Adipocyte (in vitro differentiated cells): ENCODE measurements around the gene SLC47A2.

Experiments used
- DNase-seq: peaks from one replicate; pipeline ENCODE4 v3.0.0-alpha.2; 2015; ENCODE audit warnings: low read depth
- H3K27me3 ChIP-seq: replicated peaks from 2 replicates; pipeline ENCODE4 v1.7.0; 2013; ENCODE audit warnings: mild to moderate bottlenecking, low read length, moderate library complexity; ENCODE audit not compliant: control insufficient read depth, insufficient read depth
- H3K36me3 ChIP-seq: 2 replicates; pipeline ENCODE4 v1.7.0; 2013; ENCODE audit warnings: low read length, mild to moderate bottlenecking, moderate library complexity; ENCODE audit not compliant: control insufficient read depth, insufficient read depth, severe bottlenecking
- H3K4me1 ChIP-seq: 2 replicates; pipeline ENCODE4 v1.7.0; 2013; ENCODE audit warnings: mild to moderate bottlenecking, low read length, moderate library complexity; ENCODE audit not compliant: control insufficient read depth, insufficient read depth
- H3K4me3 ChIP-seq: 2 replicates; pipeline ENCODE4 v1.7.0; 2013; ENCODE audit warnings: mild to moderate bottlenecking, low read length, moderate library complexity
- H3K9ac ChIP-seq: 2 replicates; pipeline ENCODE4 v1.7.0; 2013; ENCODE audit warnings: mild to moderate bottlenecking, low read length, moderate library complexity
- H3K9me3 ChIP-seq: 2 replicates; pipeline ENCODE4 v1.7.0; 2013; ENCODE audit warnings: mild to moderate bottlenecking, low read length, moderate library complexity; ENCODE audit not compliant: control insufficient read depth

Gene SLC47A2

GRCh38 chr17:19744922-19745757 is 28.8 kb upstream of the SLC47A2 start:
- H3K9me3 ChIP-seq = no peaks in the 10 kb centered on the region
- H3K4me1 ChIP-seq = peaks cover 4% of the 10 kb centered on the region
- peak; percentile 88 for DNase-seq
- no peak overlapping the region for H3K4me3 ChIP-seq
- H3K27me3 ChIP-seq = peaks cover 33% of the 10 kb centered on the region
- H3K9ac ChIP-seq = no peak overlapping the region
- H3K36me3 ChIP-seq = no peaks in the 10 kb centered on the region

DNA sequence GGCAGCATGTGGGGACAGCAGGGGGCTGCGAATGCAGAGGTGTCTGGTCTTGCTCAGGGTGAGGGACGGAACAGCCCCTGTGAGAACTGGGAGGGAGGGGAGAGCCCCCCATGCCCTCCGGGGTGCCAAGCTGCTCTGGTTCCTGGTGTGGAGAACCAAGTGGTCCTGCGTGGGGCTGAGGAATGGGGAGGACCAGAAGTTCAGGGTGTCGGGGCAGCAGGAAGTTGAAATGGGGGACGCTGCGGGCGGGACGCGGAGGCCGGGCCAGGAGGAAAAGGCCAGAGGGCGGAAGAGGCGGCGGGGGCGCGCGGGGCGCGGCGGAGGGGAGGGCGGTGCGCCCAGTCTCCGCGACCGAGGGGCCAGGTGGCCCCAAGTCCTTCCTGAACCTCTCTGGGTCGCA is 28.1 kb upstream of the SLC47A2 start:
- Histone ChIP-seq H3K4me1 (peaks cover 4% of the 10 kb centered on the region), H3K27me3 (peaks cover 29% of the 10 kb centered on the region), H3K36me3 (no peaks in the 10 kb centered on the region), H3K9ac (no peak overlapping the region), H3K9me3 (no peaks in the 10 kb centered on the region), H3K4me3 (no peak overlapping the region)
- DNase-seq = no peak

- Histone ChIP-seq H3K4me3 (no peak overlapping the region), H3K27me3 (peaks cover 24% of the 10 kb centered on the region), H3K4me1 (peaks cover 4% of the 10 kb centered on the region), H3K9me3 (no peaks in the 10 kb centered on the region), H3K9ac (no peak overlapping the region), H3K36me3 (no peaks in the 10 kb centered on the region)
- DNase-seq = no peak
Measured at GRCh38 chr17:19743101-19744100, 27.0 kb upstream of the SLC47A2 start.

GRCh38 chr17:19742495-19742894 is 26.1 kb upstream of the SLC47A2 start:
- no peak overlapping the region for H3K4me3 ChIP-seq
- no peak for DNase-seq
- no peaks in the 10 kb centered on the region for H3K9me3 ChIP-seq
- H3K36me3 ChIP-seq = no peaks in the 10 kb centered on the region
- peaks cover 18% of the 10 kb centered on the region for H3K27me3 ChIP-seq
- no peak overlapping the region for H3K9ac ChIP-seq
- H3K4me1 ChIP-seq = peaks cover 4% of the 10 kb centered on the region

DNA sequence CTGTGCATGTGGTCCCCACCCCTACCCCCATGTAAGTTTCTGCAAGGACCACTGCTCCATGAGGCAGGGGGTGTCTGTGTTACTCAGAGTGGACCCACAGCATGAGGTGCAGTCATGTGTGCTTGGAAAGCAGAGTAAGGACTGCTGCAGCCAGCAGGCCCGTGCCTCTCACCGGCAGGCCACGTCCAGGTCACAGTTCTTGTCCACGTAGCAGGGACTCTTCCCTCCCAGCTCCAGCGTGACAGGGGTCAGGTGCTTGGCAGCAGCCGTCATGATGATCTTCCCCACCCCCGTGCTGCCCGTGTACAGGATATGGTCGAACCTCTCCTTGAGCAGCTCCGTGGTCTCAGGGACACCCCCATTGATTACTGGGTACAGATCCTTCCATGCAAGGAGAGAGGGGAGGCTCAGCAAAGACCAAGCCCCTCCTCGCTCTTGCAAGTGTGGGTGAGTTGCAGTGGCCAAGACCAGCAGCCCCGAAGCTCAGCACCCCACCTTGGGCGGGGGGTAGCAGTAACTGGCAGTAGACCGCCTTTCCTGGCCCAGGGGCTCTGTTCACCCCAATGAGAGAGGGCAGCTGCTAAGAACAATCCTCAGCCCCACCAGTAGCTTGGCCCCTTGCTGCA is 25.6 kb upstream of the SLC47A2 start:
- no peak for DNase-seq
- Histone ChIP-seq H3K4me1 (peaks cover 4% of the 10 kb centered on the region), H3K9me3 (no peaks in the 10 kb centered on the region), H3K27me3 (peaks cover 17% of the 10 kb centered on the region), H3K4me3 (no peak overlapping the region), H3K9ac (no peak overlapping the region), H3K36me3 (no peaks in the 10 kb centered on the region)

DNA sequence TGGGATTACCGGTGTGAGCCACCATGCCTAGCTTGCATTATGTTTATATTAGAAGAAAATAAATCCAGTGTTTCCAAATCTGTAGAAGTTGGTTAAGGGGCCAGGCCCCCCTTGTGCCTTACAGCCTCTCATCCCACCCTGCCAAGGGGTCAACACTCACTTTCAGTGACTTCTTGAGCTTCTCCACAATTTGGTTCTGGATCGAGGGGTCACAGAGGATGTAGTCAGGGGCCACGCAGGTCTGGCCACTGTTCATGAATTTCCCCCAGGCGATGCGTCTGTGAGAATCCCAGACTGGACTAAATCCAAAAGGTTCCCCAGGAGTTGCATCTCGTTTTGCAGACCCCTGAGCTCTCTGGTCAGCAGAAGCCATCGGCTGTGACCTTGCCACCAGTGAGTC is 24.5 kb upstream of the SLC47A2 start:
- no peak for DNase-seq
- no peaks in the 10 kb centered on the region for H3K36me3 ChIP-seq
- H3K4me1 ChIP-seq = peaks cover 4% of the 10 kb centered on the region
- no peak overlapping the region for H3K9ac ChIP-seq
- peaks cover 17% of the 10 kb centered on the region for H3K27me3 ChIP-seq
- no peaks in the 10 kb centered on the region for H3K9me3 ChIP-seq
- no peak overlapping the region for H3K4me3 ChIP-seq

GRCh38 chr17:19739241-19740201 is 23.1 kb upstream of the SLC47A2 start:
- Histone ChIP-seq H3K4me3 (no peak overlapping the region), H3K4me1 (no peaks in the 10 kb centered on the region), H3K36me3 (no peaks in the 10 kb centered on the region), H3K9ac (no peak overlapping the region), H3K27me3 (peaks cover 10% of the 10 kb centered on the region), H3K9me3 (no peaks in the 10 kb centered on the region)
- DNase-seq = no peak

DNA sequence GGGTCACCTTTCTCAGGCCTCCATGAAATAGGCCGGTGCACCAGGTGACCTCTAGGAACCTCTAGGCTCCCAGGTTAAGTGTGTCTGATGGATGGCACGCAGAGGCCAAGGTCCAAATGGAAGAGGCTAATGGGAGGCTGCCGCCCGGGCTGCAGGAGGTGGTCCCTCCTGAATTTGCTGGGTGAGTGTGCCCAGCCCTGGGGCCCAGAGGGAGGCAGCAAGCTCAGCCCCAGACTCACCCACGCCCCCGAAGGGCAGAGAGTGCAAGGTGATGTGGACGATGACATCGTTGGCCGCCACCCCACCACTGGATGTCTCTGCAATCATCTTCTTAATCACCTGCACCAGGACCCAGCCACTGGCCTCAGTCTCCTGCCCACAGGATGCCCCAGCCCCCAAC is 22.4 kb upstream of the SLC47A2 start:
- H3K36me3 ChIP-seq = no peaks in the 10 kb centered on the region
- no peak for DNase-seq
- no peak overlapping the region for H3K4me3 ChIP-seq
- no peak overlapping the region for H3K9ac ChIP-seq
- no peaks in the 10 kb centered on the region for H3K4me1 ChIP-seq
- peaks cover 10% of the 10 kb centered on the region for H3K27me3 ChIP-seq
- H3K9me3 ChIP-seq = no peaks in the 10 kb centered on the region

DNA sequence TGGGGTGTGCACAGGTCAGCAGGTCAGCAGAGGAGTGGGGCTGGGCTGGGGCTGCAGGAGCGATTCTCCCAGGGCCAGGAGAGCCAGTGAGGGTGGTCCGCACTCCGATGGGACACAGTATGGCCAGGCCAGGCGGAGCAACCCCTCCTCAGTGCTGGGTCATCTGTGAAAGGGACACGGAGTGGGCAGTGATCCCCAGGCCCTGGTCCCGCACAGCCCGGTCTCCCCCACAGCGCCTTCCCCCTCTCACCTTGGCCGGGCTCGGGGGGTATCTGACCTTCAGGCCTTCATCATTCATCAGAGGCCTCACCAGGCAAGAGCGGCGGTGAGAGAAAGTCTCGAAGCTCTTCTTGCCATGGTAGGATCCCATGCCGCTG is 21.7 kb upstream of the SLC47A2 start:
- H3K27me3 ChIP-seq = peaks cover 6% of the 10 kb centered on the region
- no peaks in the 10 kb centered on the region for H3K9me3 ChIP-seq
- H3K36me3 ChIP-seq = no peaks in the 10 kb centered on the region
- no peak for DNase-seq
- no peaks in the 10 kb centered on the region for H3K4me1 ChIP-seq
- H3K4me3 ChIP-seq = no peak overlapping the region
- no peak overlapping the region for H3K9ac ChIP-seq

- H3K27me3 ChIP-seq = peaks cover 4% of the 10 kb centered on the region
- no peak for DNase-seq
- no peak overlapping the region for H3K4me3 ChIP-seq
- H3K9ac ChIP-seq = no peak overlapping the region
- H3K36me3 ChIP-seq = no peaks in the 10 kb centered on the region
- H3K9me3 ChIP-seq = no peaks in the 10 kb centered on the region
- H3K4me1 ChIP-seq = no peaks in the 10 kb centered on the region
Measured at GRCh38 chr17:19737305-19738072, 21.1 kb upstream of the SLC47A2 start.
